ENCODE data around the gene PALLD.

Gene PALLD

DNA sequence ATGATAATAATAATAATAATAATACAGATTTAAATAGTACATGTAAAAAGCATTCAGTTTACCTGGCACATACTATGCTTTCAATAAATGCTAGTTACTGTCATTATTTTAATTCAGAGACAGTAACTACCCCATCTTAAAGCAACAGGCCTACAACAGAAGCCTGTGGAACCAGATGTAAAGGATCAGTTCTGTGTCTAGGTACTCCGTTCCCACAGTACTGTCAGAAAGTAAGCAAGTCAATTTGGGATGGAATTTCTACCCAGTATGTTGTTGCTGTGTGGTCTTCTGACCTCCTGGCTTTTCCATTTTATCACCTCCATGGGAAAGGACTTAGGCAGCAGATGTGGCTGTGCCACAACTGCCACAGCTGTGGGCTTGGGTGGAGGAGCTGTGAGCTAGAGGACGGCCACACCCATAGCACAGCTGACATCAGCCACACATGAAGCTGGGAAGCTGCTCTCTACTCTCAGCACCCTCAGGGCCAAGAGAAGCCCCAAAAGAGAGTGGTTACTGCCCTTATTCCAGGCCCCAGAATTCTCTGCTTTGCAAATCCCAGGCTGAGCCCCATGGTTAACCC lies 410.4 kb downstream of the PALLD start:
- no peaks in the 10 kb centered on the region for H3K9me3 ChIP-seq (ENCODE audit: control insufficient read depth, insufficient read depth, low read length)
- H3K4me1 ChIP-seq (ENCODE audit: control insufficient read depth, insufficient read depth, low read length) = no peaks in the 10 kb centered on the region
- no peak overlapping the region for H3K4me3 ChIP-seq (ENCODE audit: low read depth, low read length)
- H3K36me3 ChIP-seq (ENCODE audit: control insufficient read depth, insufficient read depth, low read length) = peaks cover 47% of the 10 kb centered on the region
- H3K9ac ChIP-seq (ENCODE audit: low read depth, low read length) = no peak overlapping the region
- H3K27me3 ChIP-seq (ENCODE audit: control insufficient read depth, insufficient read depth, low read length) = no peaks in the 10 kb centered on the region
- no peak overlapping the region for H3K27ac ChIP-seq (ENCODE audit: low read depth, low read length)

GRCh38 chr4:168908093-168908492 lies 411.2 kb downstream of the PALLD start:
- H3K4me3 ChIP-seq (ENCODE audit: low read depth, low read length) = no peak overlapping the region
- no peak overlapping the region for H3K9ac ChIP-seq (ENCODE audit: low read depth, low read length)
- H3K36me3 ChIP-seq (ENCODE audit: control insufficient read depth, insufficient read depth, low read length) = peaks cover 39% of the 10 kb centered on the region
- no peaks in the 10 kb centered on the region for H3K9me3 ChIP-seq (ENCODE audit: control insufficient read depth, insufficient read depth, low read length)
- H3K27me3 ChIP-seq (ENCODE audit: control insufficient read depth, insufficient read depth, low read length) = no peaks in the 10 kb centered on the region
- peak overlapping the region; percentile 30 for H3K27ac ChIP-seq (ENCODE audit: low read depth, low read length)
- no peaks in the 10 kb centered on the region for H3K4me1 ChIP-seq (ENCODE audit: control insufficient read depth, insufficient read depth, low read length)

GRCh38 chr4:168908851-168909273 lies 412.0 kb downstream of the PALLD start:
- Histone ChIP-seq H3K9ac (ENCODE audit: low read depth, low read length) (no peak overlapping the region), H3K4me1 (ENCODE audit: control insufficient read depth, insufficient read depth, low read length) (no peaks in the 10 kb centered on the region), H3K27ac (ENCODE audit: low read depth, low read length) (no peak overlapping the region), H3K27me3 (ENCODE audit: control insufficient read depth, insufficient read depth, low read length) (no peaks in the 10 kb centered on the region), H3K4me3 (ENCODE audit: low read depth, low read length) (no peak overlapping the region), H3K36me3 (ENCODE audit: control insufficient read depth, insufficient read depth, low read length) (peaks cover 39% of the 10 kb centered on the region), H3K9me3 (ENCODE audit: control insufficient read depth, insufficient read depth, low read length) (no peaks in the 10 kb centered on the region)

GRCh38 chr4:168914095-168914494 lies 417.2 kb downstream of the PALLD start:
- H3K4me1 ChIP-seq (ENCODE audit: control insufficient read depth, insufficient read depth, low read length) = no peaks in the 10 kb centered on the region
- H3K36me3 ChIP-seq (ENCODE audit: control insufficient read depth, insufficient read depth, low read length) = peaks cover 26% of the 10 kb centered on the region
- H3K27me3 ChIP-seq (ENCODE audit: control insufficient read depth, insufficient read depth, low read length) = no peaks in the 10 kb centered on the region
- no peaks in the 10 kb centered on the region for H3K9me3 ChIP-seq (ENCODE audit: control insufficient read depth, insufficient read depth, low read length)
- no peak overlapping the region for H3K9ac ChIP-seq (ENCODE audit: low read depth, low read length)
- no peak overlapping the region for H3K4me3 ChIP-seq (ENCODE audit: low read depth, low read length)
- H3K27ac ChIP-seq (ENCODE audit: low read depth, low read length) = no peak overlapping the region

- H3K36me3 ChIP-seq (ENCODE audit: control insufficient read depth, insufficient read depth, low read length) = peaks cover 22% of the 10 kb centered on the region
Measured at GRCh38 chr4:168917138-168917779, 420.4 kb downstream of the PALLD start.

DNA sequence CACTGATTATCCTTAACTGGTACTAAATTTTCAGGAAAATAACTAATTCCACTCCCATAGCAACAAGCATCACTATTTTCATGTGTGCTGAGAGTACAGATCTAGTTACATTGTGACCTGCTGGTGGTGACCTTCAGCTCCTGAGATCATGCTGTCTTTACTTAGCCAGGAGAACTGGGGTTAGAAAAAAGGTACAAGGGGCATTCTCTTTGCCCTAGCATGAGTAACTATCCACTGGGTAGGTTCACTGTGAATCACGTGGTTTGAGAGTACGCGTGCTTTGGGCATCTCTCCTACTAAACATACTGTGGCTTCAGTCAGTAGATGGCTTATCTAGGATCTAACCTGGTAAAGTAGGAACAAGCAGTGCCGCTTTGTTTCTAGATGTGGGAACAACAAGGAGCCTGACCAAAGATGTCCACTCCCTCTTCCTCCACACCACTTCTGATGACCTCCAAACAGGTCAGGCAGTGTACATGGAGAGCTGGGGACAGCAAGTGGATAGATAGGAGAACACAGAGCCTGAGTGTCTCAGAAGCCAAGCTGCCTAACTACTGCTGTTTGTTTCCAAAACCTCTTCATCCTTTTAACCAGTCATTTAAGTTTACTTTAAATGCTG lies 423.0 kb downstream of the PALLD start:
- H3K27ac ChIP-seq (ENCODE audit: low read depth, low read length) = peak overlapping the region; percentile 23
- peaks cover 25% of the 10 kb centered on the region for H3K36me3 ChIP-seq (ENCODE audit: control insufficient read depth, insufficient read depth, low read length)
- H3K4me3 ChIP-seq (ENCODE audit: low read depth, low read length) = no peak overlapping the region
- no peak overlapping the region for H3K9ac ChIP-seq (ENCODE audit: low read depth, low read length)
- H3K9me3 ChIP-seq (ENCODE audit: control insufficient read depth, insufficient read depth, low read length) = no peaks in the 10 kb centered on the region
- peaks cover 41% of the 10 kb centered on the region for H3K4me1 ChIP-seq (ENCODE audit: control insufficient read depth, insufficient read depth, low read length)
- H3K27me3 ChIP-seq (ENCODE audit: control insufficient read depth, insufficient read depth, low read length) = no peaks in the 10 kb centered on the region

More at GRCh38 chr4:168917138-168917779, 420.4 kb downstream of the PALLD start:
- Histone ChIP-seq H3K4me3 (ENCODE audit: low read depth, low read length) (no peak overlapping the region), H3K9ac (ENCODE audit: low read depth, low read length) (no peak overlapping the region), H3K27ac (ENCODE audit: low read depth, low read length) (no peak overlapping the region), H3K4me1 (ENCODE audit: control insufficient read depth, insufficient read depth, low read length) (peaks cover 26% of the 10 kb centered on the region), H3K27me3 (ENCODE audit: control insufficient read depth, insufficient read depth, low read length) (no peaks in the 10 kb centered on the region), H3K9me3 (ENCODE audit: control insufficient read depth, insufficient read depth, low read length) (no peaks in the 10 kb centered on the region)

DNA sequence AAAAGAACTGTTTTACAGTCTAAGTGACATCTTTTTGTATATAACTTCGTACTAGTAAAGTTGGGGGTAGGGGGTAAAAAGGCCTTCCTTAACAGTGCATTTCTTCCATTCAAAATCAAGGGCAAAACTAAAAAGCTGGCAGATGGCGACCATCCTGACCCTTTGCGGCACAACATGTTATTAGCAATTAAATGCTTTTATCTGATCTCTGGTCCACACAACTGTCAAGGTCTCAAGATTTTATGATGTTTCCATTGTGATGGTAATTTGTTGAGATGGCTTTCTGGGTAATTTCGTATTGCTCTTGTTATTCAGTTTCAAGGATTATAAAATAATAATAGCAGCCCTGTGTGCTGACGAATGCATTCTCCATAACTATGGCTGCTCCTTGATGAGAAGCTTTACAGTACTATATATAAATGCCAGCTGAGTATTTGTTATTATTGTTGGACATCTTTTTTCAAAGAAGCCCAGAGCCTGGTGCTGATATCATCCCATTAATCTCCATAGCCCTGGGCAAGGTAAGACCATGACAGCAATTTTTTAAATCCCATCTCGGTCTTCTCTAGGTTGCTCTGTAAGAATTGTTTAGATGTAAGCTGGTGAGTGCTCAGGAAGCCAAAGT lies 423.7 kb downstream of the PALLD start:
- Histone ChIP-seq H3K9ac (ENCODE audit: low read depth, low read length) (no peak overlapping the region), H3K27me3 (ENCODE audit: control insufficient read depth, insufficient read depth, low read length) (no peaks in the 10 kb centered on the region), H3K36me3 (ENCODE audit: control insufficient read depth, insufficient read depth, low read length) (peaks cover 29% of the 10 kb centered on the region), H3K9me3 (ENCODE audit: control insufficient read depth, insufficient read depth, low read length) (no peaks in the 10 kb centered on the region), H3K4me3 (ENCODE audit: low read depth, low read length) (no peak overlapping the region), H3K4me1 (ENCODE audit: control insufficient read depth, insufficient read depth, low read length) (peaks cover 41% of the 10 kb centered on the region), H3K27ac (ENCODE audit: low read depth, low read length) (peak overlapping the region; percentile 69)

- no peak overlapping the region for H3K9ac ChIP-seq (ENCODE audit: low read depth, low read length)
- H3K36me3 ChIP-seq (ENCODE audit: control insufficient read depth, insufficient read depth, low read length) = peaks cover 49% of the 10 kb centered on the region
- H3K9me3 ChIP-seq (ENCODE audit: control insufficient read depth, insufficient read depth, low read length) = no peaks in the 10 kb centered on the region
- H3K4me3 ChIP-seq (ENCODE audit: low read depth, low read length) = no peak overlapping the region
- no peaks in the 10 kb centered on the region for H3K27me3 ChIP-seq (ENCODE audit: control insufficient read depth, insufficient read depth, low read length)
- H3K27ac ChIP-seq (ENCODE audit: low read depth, low read length) = peak overlapping the region; percentile 11
- peaks cover 41% of the 10 kb centered on the region for H3K4me1 ChIP-seq (ENCODE audit: control insufficient read depth, insufficient read depth, low read length)
Measured at GRCh38 chr4:168923526-168924194, 426.8 kb downstream of the PALLD start.

GRCh38 chr4:168924667-168925066 lies 427.8 kb downstream of the PALLD start:
- peaks cover 55% of the 10 kb centered on the region for H3K36me3 ChIP-seq (ENCODE audit: control insufficient read depth, insufficient read depth, low read length)

DNA sequence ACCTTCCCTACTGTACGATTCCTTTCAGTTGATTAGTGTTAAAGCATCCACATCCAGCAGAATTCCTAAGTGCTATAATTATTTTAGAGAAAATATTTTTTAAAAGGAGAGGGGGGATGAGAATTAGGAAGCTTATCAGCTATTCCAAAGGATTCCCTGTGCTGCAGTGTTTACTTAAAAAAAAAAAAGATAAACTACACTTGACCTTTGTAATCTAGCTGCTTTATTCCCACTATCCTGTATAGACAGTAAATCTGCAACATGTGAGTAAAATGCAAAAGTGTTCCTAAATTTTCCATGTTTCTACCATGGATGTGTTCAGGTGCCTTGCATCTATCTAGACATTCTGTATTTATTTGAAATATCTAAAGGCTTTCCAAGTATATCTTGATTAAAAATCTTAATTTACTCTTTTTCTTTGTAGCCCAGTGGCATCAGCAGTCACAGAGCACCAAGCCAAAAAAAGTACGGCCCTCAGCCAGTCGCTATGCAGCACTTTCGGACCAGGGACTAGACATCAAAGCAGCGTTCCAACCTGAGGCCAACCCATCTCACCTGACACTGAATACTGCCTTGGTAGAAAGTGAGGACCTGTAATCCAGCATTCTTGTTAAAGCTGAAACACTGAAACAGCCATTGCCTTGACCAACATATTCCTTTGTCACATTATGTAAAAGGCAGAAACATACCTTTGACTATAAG lies 429.1 kb downstream of the PALLD start:
- H3K9ac ChIP-seq (ENCODE audit: low read depth, low read length) = no peak overlapping the region
- H3K4me1 ChIP-seq (ENCODE audit: control insufficient read depth, insufficient read depth, low read length) = peaks cover 26% of the 10 kb centered on the region
- no peak overlapping the region for H3K4me3 ChIP-seq (ENCODE audit: low read depth, low read length)
- H3K27me3 ChIP-seq (ENCODE audit: control insufficient read depth, insufficient read depth, low read length) = no peaks in the 10 kb centered on the region
- H3K9me3 ChIP-seq (ENCODE audit: control insufficient read depth, insufficient read depth, low read length) = no peaks in the 10 kb centered on the region
- peaks cover 55% of the 10 kb centered on the region for H3K36me3 ChIP-seq (ENCODE audit: control insufficient read depth, insufficient read depth, low read length)
- no peak overlapping the region for H3K27ac ChIP-seq (ENCODE audit: low read depth, low read length)

More at GRCh38 chr4:168924667-168925066, 427.8 kb downstream of the PALLD start:
- H3K27me3 ChIP-seq (ENCODE audit: control insufficient read depth, insufficient read depth, low read length) = no peaks in the 10 kb centered on the region
- H3K9ac ChIP-seq (ENCODE audit: low read depth, low read length) = no peak overlapping the region
- no peaks in the 10 kb centered on the region for H3K9me3 ChIP-seq (ENCODE audit: control insufficient read depth, insufficient read depth, low read length)
- no peak overlapping the region for H3K27ac ChIP-seq (ENCODE audit: low read depth, low read length)
- no peak overlapping the region for H3K4me3 ChIP-seq (ENCODE audit: low read depth, low read length)
- H3K4me1 ChIP-seq (ENCODE audit: control insufficient read depth, insufficient read depth, low read length) = peaks cover 38% of the 10 kb centered on the region

All from HUES48 (cell line).